Measurements from ENCODE around the gene VRK2. TPM values are rescaled to one million over a fixed set of nuclear protein-coding genes. Genes with fewer than 3 reads are reported as not detected.

The VRK2 gene
- total RNA-seq, 6 experiments from 2014 or later, result 17.6 to 27.1 (median 23.0) TPM

DNA sequence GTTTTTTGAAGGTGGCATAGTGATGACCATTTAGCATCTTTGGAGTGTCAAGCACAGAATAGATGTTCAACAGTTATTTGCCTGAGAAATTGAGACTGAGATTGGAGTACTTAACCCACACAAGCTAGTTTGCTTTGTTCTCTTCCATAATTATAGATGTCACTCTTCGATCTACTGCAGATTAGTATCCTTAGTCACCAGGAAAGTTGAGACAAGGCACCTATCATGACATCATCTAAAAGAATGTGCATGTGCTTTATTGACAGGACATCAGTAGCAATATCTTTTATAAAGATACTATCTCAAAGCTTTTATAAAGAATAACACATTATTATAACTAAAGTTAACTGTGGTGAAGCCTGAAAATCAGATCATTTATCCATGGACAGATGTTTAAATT, 6.4 kb downstream of the VRK2 start:
- H3K36me3 Mint-ChIP-seq (ENCODE audit: low read depth), result peaks cover 20% of the 10 kb centered on the region
- no peak for DNase-seq
- H3K27ac Mint-ChIP-seq, result no peak overlapping the region
- peaks cover 36% of the 10 kb centered on the region for H3K4me1 Mint-ChIP-seq (ENCODE audit: low read depth)
- H3K9me3 Mint-ChIP-seq, result no peaks in the 10 kb centered on the region
- no peak for TF ChIP-seq CTCF (IDR thresholded peaks at IDR 0.05)
- no peak overlapping the region for H3K4me3 Mint-ChIP-seq
- H3K27me3 Mint-ChIP-seq (ENCODE audit: insufficient read depth), result no peaks in the 10 kb centered on the region

GRCh38 chr2:58054264-58054663, 7.7 kb downstream of the VRK2 start:
- DNase-seq, result no peak
- TF ChIP-seq CTCF (IDR thresholded peaks at IDR 0.05), result no peak
- Mint-ChIP-seq H3K27me3 (ENCODE audit: insufficient read depth) (no peaks in the 10 kb centered on the region), H3K9me3 (no peaks in the 10 kb centered on the region), H3K4me1 (ENCODE audit: low read depth) (peaks cover 23% of the 10 kb centered on the region), H3K4me3 (no peak overlapping the region), H3K27ac (no peak overlapping the region), H3K36me3 (ENCODE audit: low read depth) (peaks cover 17% of the 10 kb centered on the region)

DNA sequence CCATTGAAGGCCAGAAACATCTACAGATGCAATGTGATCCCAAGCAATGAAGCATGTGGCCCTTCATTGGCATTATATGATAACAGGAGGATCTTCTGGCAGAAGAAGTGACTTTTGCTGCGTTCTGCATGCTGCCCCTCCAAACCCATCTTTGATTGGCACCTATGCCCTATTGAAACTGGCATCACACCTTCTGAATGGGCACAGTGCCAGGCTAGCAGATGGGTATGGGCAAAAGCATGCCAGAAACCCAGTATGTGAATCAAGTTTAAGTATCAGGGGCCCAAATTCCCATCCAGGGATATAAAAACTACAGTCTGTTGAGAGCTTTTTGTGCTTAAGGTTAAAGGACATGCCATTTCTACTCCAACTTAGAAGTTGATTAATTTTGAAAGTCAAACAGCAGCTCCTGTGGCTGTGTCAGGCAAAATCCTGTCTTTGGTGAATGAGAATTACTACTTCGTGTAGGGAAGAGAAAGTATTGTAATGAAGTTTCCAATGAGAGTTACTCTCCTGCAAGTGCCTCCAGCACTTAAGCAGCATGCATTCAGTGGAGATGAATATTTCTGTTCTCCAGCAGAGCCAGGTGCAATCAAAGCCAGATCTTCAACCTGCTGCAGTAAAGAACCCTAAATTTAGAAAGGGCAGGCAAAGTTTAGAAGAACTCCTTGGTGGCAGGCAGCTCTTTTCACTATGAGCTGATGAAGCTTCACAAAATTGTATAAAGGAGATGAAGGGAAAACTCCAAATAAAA, 8.6 kb downstream of the VRK2 start:
- no peak for DNase-seq
- H3K27ac Mint-ChIP-seq, result no peak overlapping the region
- H3K27me3 Mint-ChIP-seq (ENCODE audit: insufficient read depth), result no peaks in the 10 kb centered on the region

GRCh38 chr2:58056192-58056916, 9.7 kb downstream of the VRK2 start:
- no peak overlapping the region for H3K27ac Mint-ChIP-seq
- no peak for DNase-seq
- no peaks in the 10 kb centered on the region for H3K9me3 Mint-ChIP-seq
- H3K27me3 Mint-ChIP-seq (ENCODE audit: insufficient read depth), result no peaks in the 10 kb centered on the region
- H3K36me3 Mint-ChIP-seq (ENCODE audit: low read depth), result peaks cover 12% of the 10 kb centered on the region
- H3K4me1 Mint-ChIP-seq (ENCODE audit: low read depth), result peaks cover 21% of the 10 kb centered on the region
- no peak for TF ChIP-seq CTCF (IDR thresholded peaks at IDR 0.05)
- H3K4me3 Mint-ChIP-seq, result no peak overlapping the region

More for the DNA sequence above, 8.6 kb downstream of the VRK2 start:
- no peaks in the 10 kb centered on the region for H3K9me3 Mint-ChIP-seq
- peaks cover 21% of the 10 kb centered on the region for H3K4me1 Mint-ChIP-seq (ENCODE audit: low read depth)
- peaks cover 12% of the 10 kb centered on the region for H3K36me3 Mint-ChIP-seq (ENCODE audit: low read depth)
- TF ChIP-seq CTCF (IDR thresholded peaks at IDR 0.05), result no peak
- no peak overlapping the region for H3K4me3 Mint-ChIP-seq

- H3K27ac Mint-ChIP-seq, result no peak overlapping the region
Measured at GRCh38 chr2:58057707-58058530, 11.3 kb downstream of the VRK2 start.

More at GRCh38 chr2:58057707-58058530, 11.3 kb downstream of the VRK2 start:
- H3K4me3 Mint-ChIP-seq, result no peak overlapping the region
- no peaks in the 10 kb centered on the region for H3K9me3 Mint-ChIP-seq
- H3K36me3 Mint-ChIP-seq (ENCODE audit: low read depth), result peaks cover 18% of the 10 kb centered on the region
- DNase-seq, result no peak
- H3K4me1 Mint-ChIP-seq (ENCODE audit: low read depth), result peaks cover 26% of the 10 kb centered on the region
- H3K27me3 Mint-ChIP-seq (ENCODE audit: insufficient read depth), result no peaks in the 10 kb centered on the region
- TF ChIP-seq CTCF (IDR thresholded peaks at IDR 0.05), result no peak

Data from HFFc6 (cell line).